WI38 (cell line): Measurements from ENCODE around the gene RFLNA.

ENCODE experiments used
- H3K4me3 ChIP-seq: 2 replicates; pipeline ENCODE4 v1.5.1; 2011; ENCODE audit warnings: low read depth, mild to moderate bottlenecking, control low read depth, low read length
- CTCF ChIP-seq: IDR thresholded peaks from 2 replicates; pipeline ENCODE4 v1.5.1; 2012; ENCODE audit warnings: low read depth, mild to moderate bottlenecking, control low read depth, low read length

Gene RFLNA

GRCh38 chr12:124314207-124314606 lies 19.3 kb downstream of the RFLNA start:
- TF ChIP-seq CTCF: no peak
- no peak overlapping the region for H3K4me3 ChIP-seq

DNA sequence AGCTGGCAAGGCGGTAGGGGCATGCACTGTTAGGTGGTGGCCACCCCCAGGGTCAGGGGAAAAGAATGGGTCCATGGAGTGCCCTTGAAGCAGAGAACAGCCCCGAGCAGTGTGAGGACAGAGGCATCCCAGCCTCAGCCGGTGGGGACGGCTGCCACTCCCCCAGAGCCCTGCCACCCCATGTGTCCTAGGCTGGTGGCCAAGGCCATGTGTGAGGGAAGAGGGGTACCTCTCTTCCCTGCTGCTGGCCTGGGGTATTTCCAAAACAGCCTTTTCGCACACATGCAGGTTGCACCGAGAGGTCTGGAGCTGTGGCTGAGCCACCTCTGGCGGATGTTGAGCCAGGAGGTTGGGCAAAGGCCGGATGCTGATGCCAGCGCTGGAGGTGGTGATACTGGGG lies 19.9 kb downstream of the RFLNA start:
- H3K4me3 ChIP-seq: no peak overlapping the region
- TF ChIP-seq CTCF: no peak

DNA sequence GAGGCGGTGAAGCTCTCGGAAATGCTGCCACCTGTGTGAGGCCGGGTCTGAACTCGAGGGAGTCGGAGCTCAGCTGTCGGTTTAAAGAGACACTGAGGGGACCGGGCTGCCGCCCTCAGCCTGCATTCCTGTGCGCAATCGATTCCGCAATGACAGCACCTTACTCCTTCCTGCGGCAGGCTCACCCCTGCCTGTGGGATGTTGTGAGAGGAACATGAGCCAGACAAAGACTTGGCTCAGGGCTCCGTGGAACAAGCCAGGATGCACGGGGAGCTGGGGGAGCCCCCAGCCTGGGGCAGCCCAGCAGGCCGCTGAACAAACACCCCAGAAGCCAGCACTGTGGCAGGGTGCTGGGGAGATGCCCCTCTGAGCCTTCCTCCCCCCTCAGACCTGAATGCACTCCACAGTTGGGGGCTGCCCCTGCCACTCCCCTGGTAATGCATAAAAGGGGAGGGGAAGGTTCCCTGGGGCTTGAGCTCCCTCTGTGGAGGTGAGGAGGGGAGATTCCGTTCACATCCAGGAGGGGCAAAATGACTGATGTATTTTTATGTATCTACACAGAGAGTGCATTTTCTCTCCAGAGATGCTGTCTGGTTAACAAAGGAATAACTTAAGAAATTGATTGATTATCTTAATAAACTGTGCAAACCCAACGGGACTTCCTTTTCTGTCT lies 20.6 kb downstream of the RFLNA start:
- no peak for TF ChIP-seq CTCF

DNA sequence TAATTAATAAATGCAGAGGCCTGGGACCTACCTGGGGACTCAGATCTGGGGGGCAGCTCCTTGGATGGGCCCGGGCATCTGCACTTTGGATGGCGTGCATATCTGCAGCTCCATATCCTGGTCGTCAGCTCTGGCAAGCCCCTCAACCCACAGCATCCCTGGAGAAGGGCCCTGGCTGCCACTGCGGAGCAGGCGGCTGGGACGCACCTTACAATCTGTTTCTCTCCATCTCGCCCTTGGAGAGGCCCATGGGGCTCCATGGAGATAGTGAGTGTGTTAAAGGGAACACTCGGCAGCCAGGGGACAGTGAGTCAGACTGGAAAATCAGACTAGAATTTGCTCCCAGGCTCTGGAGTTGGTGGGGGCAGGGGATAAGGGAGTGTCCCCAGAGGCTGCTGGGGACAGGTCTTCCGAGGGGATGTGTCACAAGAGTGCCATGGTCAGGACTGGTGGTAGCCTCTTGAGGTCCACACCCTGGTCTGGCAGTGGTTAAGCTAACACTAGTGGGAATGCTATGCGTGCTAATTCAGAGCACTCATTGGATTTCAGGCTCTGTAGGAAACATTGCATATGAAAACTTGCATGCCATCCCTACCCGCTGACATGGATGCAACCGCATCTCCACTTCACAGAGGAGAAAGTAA lies 21.5 kb downstream of the RFLNA start:
- TF ChIP-seq CTCF: no peak
- H3K4me3 ChIP-seq: no peak overlapping the region

More for the DNA sequence above, 20.6 kb downstream of the RFLNA start:
- no peak overlapping the region for H3K4me3 ChIP-seq

GRCh38 chr12:124317400-124317799 lies 22.5 kb downstream of the RFLNA start:
- no peak overlapping the region for H3K4me3 ChIP-seq
- no peak for TF ChIP-seq CTCF

DNA sequence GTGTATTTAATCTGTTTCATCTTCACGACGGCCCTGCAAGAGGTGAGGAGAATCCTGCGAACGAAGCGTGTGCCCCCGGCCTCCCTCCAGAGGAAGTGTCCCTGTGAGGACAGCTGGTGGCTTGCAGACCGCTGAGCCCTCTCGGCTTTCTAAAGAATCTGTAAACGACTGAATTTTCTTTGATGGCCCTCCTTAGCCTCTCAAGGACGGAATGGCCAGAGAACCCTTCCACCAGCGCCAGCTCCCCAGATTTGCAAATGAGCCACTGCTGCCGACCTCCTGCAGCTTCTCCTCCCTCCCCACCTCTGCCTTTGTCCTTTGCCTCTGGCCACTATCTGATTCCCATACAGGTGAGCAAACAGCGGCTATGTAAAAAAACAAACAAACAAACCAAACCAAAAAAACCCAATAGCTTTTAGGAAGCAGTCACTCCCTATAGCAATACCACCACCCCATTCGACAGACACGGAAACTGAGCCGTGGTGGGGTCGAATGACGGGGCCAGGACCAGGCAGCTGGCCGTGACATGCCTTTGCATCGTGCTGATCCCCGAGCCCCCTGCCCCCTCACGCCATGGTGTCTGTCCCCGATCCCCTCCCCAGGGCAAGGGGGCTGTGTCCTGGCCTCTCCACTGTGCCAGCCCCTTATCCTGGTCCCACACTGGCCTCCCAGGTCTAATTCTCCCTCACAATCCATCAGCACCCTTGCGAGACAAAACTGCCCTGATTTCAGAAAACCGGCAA lies 23.6 kb downstream of the RFLNA start:
- no peak overlapping the region for H3K4me3 ChIP-seq
- no peak for TF ChIP-seq CTCF
